ENCODE measurements around the gene ZNF644. TPM values are rescaled to one million over a fixed set of nuclear protein-coding genes. Genes with fewer than 3 reads are reported as not detected.

The ZNF644 gene
- total and polyA plus RNA-seq, 11 donors, result 15.2 to 46.6 (median 31.4) TPM

GRCh38 chr1:91012196-91012595 is 9.6 kb downstream of the ZNF644 start:
- Histone ChIP-seq H3K4me1 (peaks cover 7 to 82% (median 47%) of the 10 kb centered on the region in 12 donors), H3K27ac (peak overlapping the region in 1 of 12 donors; percentile 50), H3K4me3 (no peak overlapping the region), H3K27me3 (no peaks in the 10 kb centered on the region), H3K9me3 (no peaks in the 10 kb centered on the region), H3K36me3 (no peaks in the 10 kb centered on the region)
- ATAC-seq (no peak), DNase-seq (no peak)
- WGBS, 4 donors, result 71 to 84% (median 80%) methylated on average over 4 of the region's 4 CpGs
- intact Hi-C loops (cut with DNase I), result no loop called here
- no peak for TF ChIP-seq POLR2A (IDR thresholded peaks at IDR 0.05)
- TF ChIP-seq, protein P1, sequence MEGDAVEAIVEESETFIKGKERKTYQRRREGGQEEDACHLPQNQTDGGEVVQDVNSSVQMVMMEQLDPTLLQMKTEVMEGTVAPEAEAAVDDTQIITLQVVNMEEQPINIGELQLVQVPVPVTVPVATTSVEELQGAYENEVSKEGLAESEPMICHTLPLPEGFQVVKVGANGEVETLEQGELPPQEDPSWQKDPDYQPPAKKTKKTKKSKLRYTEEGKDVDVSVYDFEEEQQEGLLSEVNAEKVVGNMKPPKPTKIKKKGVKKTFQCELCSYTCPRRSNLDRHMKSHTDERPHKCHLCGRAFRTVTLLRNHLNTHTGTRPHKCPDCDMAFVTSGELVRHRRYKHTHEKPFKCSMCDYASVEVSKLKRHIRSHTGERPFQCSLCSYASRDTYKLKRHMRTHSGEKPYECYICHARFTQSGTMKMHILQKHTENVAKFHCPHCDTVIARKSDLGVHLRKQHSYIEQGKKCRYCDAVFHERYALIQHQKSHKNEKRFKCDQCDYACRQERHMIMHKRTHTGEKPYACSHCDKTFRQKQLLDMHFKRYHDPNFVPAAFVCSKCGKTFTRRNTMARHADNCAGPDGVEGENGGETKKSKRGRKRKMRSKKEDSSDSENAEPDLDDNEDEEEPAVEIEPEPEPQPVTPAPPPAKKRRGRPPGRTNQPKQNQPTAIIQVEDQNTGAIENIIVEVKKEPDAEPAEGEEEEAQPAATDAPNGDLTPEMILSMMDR (IDR thresholded peaks at IDR 0.05), result no peak

DNA sequence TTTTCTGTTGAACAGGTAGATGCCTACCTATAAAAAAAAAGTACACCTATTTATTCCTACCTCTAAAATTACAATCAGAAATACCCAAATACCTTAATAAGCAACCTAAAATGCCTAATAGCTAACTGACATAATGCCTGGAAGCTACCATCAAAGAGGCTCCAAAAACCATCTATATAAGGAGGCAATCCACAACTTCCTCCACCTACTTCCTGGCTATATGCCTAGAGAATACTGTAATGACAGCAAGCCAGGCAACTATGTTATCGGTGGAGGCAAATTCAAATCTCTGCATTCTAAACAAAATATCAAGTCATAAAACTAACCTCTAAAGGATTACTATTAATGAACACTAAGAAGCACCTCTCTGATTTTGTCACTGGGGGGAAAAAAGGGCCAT is 10.1 kb downstream of the ZNF644 start:
- ATAC-seq, result peak; percentile 78 to 93 (median 85)
- peaks cover 7 to 77% (median 43%) of the 10 kb centered on the region in 12 donors for H3K4me1 ChIP-seq
- peak overlapping the region in 1 of 12 donors; percentile 50 for H3K27ac ChIP-seq

DNA sequence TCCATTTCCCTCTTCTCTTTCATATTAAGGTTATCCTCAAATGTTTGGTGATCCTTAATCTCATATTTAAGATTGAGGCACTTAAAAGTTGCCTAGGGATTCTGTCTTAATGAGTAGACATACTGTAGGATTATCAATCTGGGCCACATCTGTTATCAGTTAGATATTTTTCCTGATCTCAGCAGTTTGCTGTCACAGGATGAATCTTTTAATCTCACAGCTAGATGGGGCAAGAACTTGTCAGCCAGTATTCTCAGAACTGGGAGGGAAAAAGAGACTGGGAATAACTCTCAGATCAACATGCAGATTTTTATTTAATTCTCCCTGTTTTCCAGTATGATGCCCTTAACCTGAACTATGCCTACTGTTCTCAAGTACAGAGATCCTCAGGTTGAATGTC is 14.0 kb downstream of the ZNF644 start:
- Histone ChIP-seq H3K4me3 (no peak overlapping the region), H3K27me3 (no peaks in the 10 kb centered on the region)
- intact Hi-C loops (cut with DNase I), result no loop called here

More for the DNA sequence above, 10.1 kb downstream of the ZNF644 start:
- H3K9me3 ChIP-seq, result no peaks in the 10 kb centered on the region
- no peaks in the 10 kb centered on the region for H3K36me3 ChIP-seq
- 0 to 5% (median 3%) methylated on average over 1 of the region's 1 CpG for WGBS, 4 donors
- intact Hi-C loops (cut with DNase I), result no loop called here
- no peak overlapping the region for H3K4me3 ChIP-seq
- no peaks in the 10 kb centered on the region for H3K27me3 ChIP-seq
- no peak for DNase-seq
- TF ChIP-seq POLR2A (IDR thresholded peaks at IDR 0.05), result no peak
- TF ChIP-seq, protein P1 (IDR thresholded peaks at IDR 0.05), result no peak

GRCh38 chr1:91007092-91007491 is 14.7 kb downstream of the ZNF644 start:
- H3K9me3 ChIP-seq, result peaks cover 0 to 21% (median 0%) of the 10 kb centered on the region in 12 donors
- DNase-seq (no peak), ATAC-seq (no peak)
- H3K27ac ChIP-seq, result no peak overlapping the region
- peaks cover under 1 to 44% (median 26%) of the 10 kb centered on the region in 12 donors for H3K4me1 ChIP-seq
- TF ChIP-seq, protein P1 (IDR thresholded peaks at IDR 0.05), result no peak
- no peak for TF ChIP-seq POLR2A (IDR thresholded peaks at IDR 0.05)
- H3K27me3 ChIP-seq, result no peaks in the 10 kb centered on the region
- intact Hi-C loops (cut with DNase I), result no loop called here
- 88 to 95% (median 93%) methylated on average over 7 of the region's 7 CpGs for WGBS, 4 donors
- H3K4me3 ChIP-seq, result no peak overlapping the region
- H3K36me3 ChIP-seq, result no peaks in the 10 kb centered on the region

More for the DNA sequence above, 14.0 kb downstream of the ZNF644 start:
- ATAC-seq (no peak), DNase-seq (no peak)
- Histone ChIP-seq H3K9me3 (peaks cover 0 to 17% (median 0%) of the 10 kb centered on the region in 12 donors), H3K36me3 (no peaks in the 10 kb centered on the region), H3K4me1 (peaks cover 5 to 51% (median 31%) of the 10 kb centered on the region in 12 donors), H3K27ac (no peak overlapping the region)
- TF ChIP-seq, protein P1 (IDR thresholded peaks at IDR 0.05), result no peak
- TF ChIP-seq POLR2A (IDR thresholded peaks at IDR 0.05), result no peak

All from heart left ventricle (tissue), 16 donors.